WTC11 (cell line): ENCODE results near the gene TFPI2. TPM values are rescaled to one million over a fixed set of nuclear protein-coding genes. Genes with fewer than 3 reads are reported as not detected.

Source experiments
- ATAC-seq: fragments of 200-7000 bp; cut with Tn5 transposase; 2 replicates; pipeline ENCODE4 v1.10.0; 2021; ENCODE audit warnings: mild to moderate bottlenecking, moderate library complexity
- Bru-seq: library from RNA; stranded (reverse); fragments of 400-500 nt; gene quantifications from one replicate; lab custom pipeline; 2021; lab: Mats Ljungman, UMichigan
- CTCF ChIA-PET: fragments of 300-600 bp; sonication (Branson Sonifier 250); formaldehyde crosslinking; loops from one replicate; lab custom pipeline; 2021; ENCODE audit warnings: antibody characterized with exemption; lab: Charles Lee
- POLR2A ChIA-PET: fragments of 350-600 bp; sonication (Branson Sonifier 250); formaldehyde crosslinking; loops from one replicate; lab custom pipeline; 2021; ENCODE audit warnings: antibody characterized with exemption; lab: Charles Lee
- DNase-seq: peaks from one replicate; pipeline ENCODE4 v3.0.0; 2021; ENCODE audit warnings: low spot score
- H3K27ac Mint-ChIP-seq: 2 replicates; pipeline ENCODE4 v1.8.0; 2021; ENCODE audit warnings: mixed read lengths
- H3K27me3 Mint-ChIP-seq: 2 replicates; pipeline ENCODE4 v1.8.0; 2021; ENCODE audit warnings: low read depth, mild to moderate bottlenecking, moderate library complexity, mixed read lengths
- H3K36me3 Mint-ChIP-seq: 2 replicates; pipeline ENCODE4 v1.8.0; 2021; ENCODE audit warnings: mixed read lengths
- H3K4me1 Mint-ChIP-seq: 2 replicates; pipeline ENCODE4 v1.8.0; 2022; ENCODE audit warnings: mixed read lengths
- H3K4me3 Mint-ChIP-seq: 2 replicates; pipeline ENCODE4 v1.8.0; 2021; ENCODE audit warnings: mild to moderate bottlenecking, moderate library complexity, mixed read lengths
- H3K9me3 Mint-ChIP-seq: 2 replicates; pipeline ENCODE4 v1.8.0; 2021; ENCODE audit warnings: mixed read lengths
- ATF1 ChIP-seq: sonication (generic); formaldehyde crosslinking; IDR thresholded peaks from 2 replicates; pipeline ENCODE4 v1.8.1; 2023; ENCODE audit warnings: mild to moderate bottlenecking, moderate library complexity, missing genetic modification reagents
- ESRRA ChIP-seq: sonication (generic); formaldehyde crosslinking; IDR thresholded peaks from 2 replicates; pipeline ENCODE4 v1.8.1; 2022; ENCODE audit warnings: mild to moderate bottlenecking, missing genetic modification reagents, borderline replicate concordance
- FOXP4 ChIP-seq: sonication (generic); formaldehyde crosslinking; IDR thresholded peaks from 2 replicates; pipeline ENCODE4 v1.8.0; 2022; ENCODE audit warnings: mild to moderate bottlenecking, missing genetic modification reagents
- HMGA2 ChIP-seq: fragments of 250-450 bp; sonication (Bioruptor Pico); IDR thresholded peaks from 2 replicates; pipeline ENCODE4 v1.4.0; 2021; ENCODE audit warnings: mild to moderate bottlenecking, moderate library complexity
- HMGXB4 ChIP-seq: sonication (generic); formaldehyde crosslinking; IDR thresholded peaks from 2 replicates; pipeline ENCODE4 v1.8.1; 2023; ENCODE audit warnings: mild to moderate bottlenecking, moderate library complexity, missing genetic modification reagents
- JUN ChIP-seq: sonication (generic); formaldehyde crosslinking; IDR thresholded peaks from 2 replicates; pipeline ENCODE4 v1.8.0; 2023; ENCODE audit warnings: mild to moderate bottlenecking, missing genetic modification reagents
- OVOL2 ChIP-seq: fragments of 250-450 bp; sonication (Bioruptor Pico); IDR thresholded peaks from 2 replicates; pipeline ENCODE4 v1.9.0; 2021; ENCODE audit warnings: mild to moderate bottlenecking, borderline replicate concordance
- SMAD3 ChIP-seq: sonication (generic); formaldehyde crosslinking; IDR thresholded peaks from 2 replicates; pipeline ENCODE4 v1.8.0; 2022; ENCODE audit warnings: missing genetic modification reagents, mild to moderate bottlenecking, borderline replicate concordance
- SOX15 ChIP-seq: fragments of 250-450 bp; sonication (Bioruptor Pico); IDR thresholded peaks from 2 replicates; pipeline ENCODE4 v1.9.0; 2021; ENCODE audit warnings: mild to moderate bottlenecking
- STAT6 ChIP-seq: sonication (generic); formaldehyde crosslinking; conservative IDR thresholded peaks from 2 replicates; pipeline ENCODE4 v1.8.1; 2023; ENCODE audit warnings: mild to moderate bottlenecking, low read depth, missing genetic modification reagents, moderate library complexity
- ZNF317 ChIP-seq: sonication (generic); formaldehyde crosslinking; IDR thresholded peaks from 2 replicates; pipeline ENCODE4 v1.8.1; 2023; ENCODE audit warnings: low read depth, mild to moderate bottlenecking, moderate library complexity, missing genetic modification reagents, borderline replicate concordance
- ZNF423 ChIP-seq: fragments of 250-450 bp; sonication (Bioruptor Pico); IDR thresholded peaks from 2 replicates; pipeline ENCODE4 v2.1.2; 2022; ENCODE audit warnings: mild to moderate bottlenecking, moderate library complexity
- ZNF671 ChIP-seq: fragments of 250-450 bp; sonication (Bioruptor Pico); IDR thresholded peaks from 2 replicates; pipeline ENCODE4 v1.8.0; 2021; ENCODE audit warnings: mild to moderate bottlenecking
- long read RNA-seq, 3 experiments: library from RNA in 1 of 3; library from capped mRNA in 1 of 3; library from polyadenylated mRNA in 1 of 3; unstranded in 2 of 3; stranded (forward) in 1 of 3; transcript quantifications; one replicate each; pipeline ENCODE4 v2.0.0, GENCODE V29; 2021
- total RNA-seq: library from RNA; stranded (reverse); gene quantifications from 3 replicates; pipeline ENCODE4 v1.2.3, GENCODE V29; 2021
- TF ChIP-seq, protein P1 (sequence below): sonication (generic); formaldehyde crosslinking; IDR thresholded peaks from 2 replicates; pipeline ENCODE4 v1.8.1; 2022; ENCODE audit warnings: low read depth, mild to moderate bottlenecking, moderate library complexity, missing genetic modification reagents, borderline replicate concordance
- TF ChIP-seq, protein P2 (sequence below): fragments of 250-450 bp; sonication (Bioruptor Pico); IDR thresholded peaks from 2 replicates; pipeline ENCODE4 v1.9.0; 2021; ENCODE audit warnings: mild to moderate bottlenecking
- TF ChIP-seq, protein P3 (sequence below): fragments of 250-450 bp; sonication (Bioruptor Pico); IDR thresholded peaks from 2 replicates; pipeline ENCODE4 v1.9.0; 2021; ENCODE audit warnings: mild to moderate bottlenecking
- TF ChIP-seq, protein P4 (sequence below): sonication (generic); formaldehyde crosslinking; IDR thresholded peaks from 2 replicates; pipeline ENCODE4 v1.8.1; 2023; ENCODE audit warnings: mild to moderate bottlenecking, missing genetic modification reagents
- TF ChIP-seq, protein P5 (sequence below): sonication (generic); formaldehyde crosslinking; IDR thresholded peaks from 2 replicates; pipeline ENCODE4 v1.8.1; 2023; ENCODE audit warnings: mild to moderate bottlenecking, missing genetic modification reagents, moderate library complexity

TFPI2 gene, protein sequence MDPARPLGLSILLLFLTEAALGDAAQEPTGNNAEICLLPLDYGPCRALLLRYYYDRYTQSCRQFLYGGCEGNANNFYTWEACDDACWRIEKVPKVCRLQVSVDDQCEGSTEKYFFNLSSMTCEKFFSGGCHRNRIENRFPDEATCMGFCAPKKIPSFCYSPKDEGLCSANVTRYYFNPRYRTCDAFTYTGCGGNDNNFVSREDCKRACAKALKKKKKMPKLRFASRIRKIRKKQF
- total RNA-seq (7.8 to 10.4 TPM (median 8.7 TPM) in 3 replicates), Bru-seq, nascent RNA (percentile 58 among the genes with signal in this experiment)
- long read RNA-seq, experiment 1, transcript TFPI2-201 (5 exons, 2,445 nt), result major isoform, 13 of 19 reads
- long read RNA-seq, experiment 1, partial matches to known transcripts, result 1 of 19 reads
- long read RNA-seq, experiment 1, other reads (novel, unspliced or antisense), result 5 of 19 reads
- long read RNA-seq, experiment 2, transcript TFPI2-201 (5 exons, 2,445 nt), result major isoform, 10 of 13 reads
- long read RNA-seq, experiment 2, partial matches to known transcripts, result 2 of 13 reads
- long read RNA-seq, experiment 2, other reads (novel, unspliced or antisense), result 1 of 13 reads
- long read RNA-seq, experiment 3, transcript TFPI2-201 (5 exons, 2,445 nt), result major isoform, 34 of 36 reads
- long read RNA-seq, experiment 3, partial matches to known transcripts, result 0 of 36 reads
- long read RNA-seq, experiment 3, other reads (novel, unspliced or antisense), result 1 of 36 reads

- peak; percentile 58 for DNase-seq
- Mint-ChIP-seq H3K27ac (0 out of 2 replicates have a peak within 1 kb of the TSS, but pooled peaks have one; percentile 14), H3K4me1 (peaks cover 4% of the 10 kb centered on the region), H3K27me3 (peaks cover 46% of the 10 kb centered on the region), H3K4me3 (peak within 1 kb of the TSS; percentile 97), H3K9me3 (no peaks in the 10 kb centered on the region), H3K36me3 (no peaks in the 10 kb centered on the region)
- ChIA-PET CTCF (interaction anchor here (0.6 to 1.9 kb wide), 6 partner anchors 11 to 332 kb away, joined by 3 to 8 read pairs (median 4); no protein-coding TSS in a partner anchor), POLR2A (interaction anchor here (0.7 kb wide), 1 partner anchor 114 kb away, joined by 3 read pairs; the partner anchor contains the start of gene BET1)
- peak; percentile 78 for ATAC-seq
- TF ChIP-seq SMAD3 (CRISPR knock-in tag) (no peak), SOX15 (CRISPR knock-in tag) (no peak), ATF1 (no peak), HMGXB4 (peak; percentile 83; the same call in 1 of the 2 replicates), ESRRA (CRISPR knock-in tag) (0 out of 2 replicates have a peak, but pooled peaks have one; percentile 45), JUN (CRISPR knock-in tag) (no peak), ZNF317 (CRISPR knock-in tag) (no peak), STAT6 (no peak), ZNF671 (no peak), HMGA2 (CRISPR knock-in tag) (no peak), OVOL2 (no peak), FOXP4 (peak; percentile 3; the same call in 1 of the 2 replicates), ZNF423 (peak; percentile 87)
- TF ChIP-seq, protein P1, sequence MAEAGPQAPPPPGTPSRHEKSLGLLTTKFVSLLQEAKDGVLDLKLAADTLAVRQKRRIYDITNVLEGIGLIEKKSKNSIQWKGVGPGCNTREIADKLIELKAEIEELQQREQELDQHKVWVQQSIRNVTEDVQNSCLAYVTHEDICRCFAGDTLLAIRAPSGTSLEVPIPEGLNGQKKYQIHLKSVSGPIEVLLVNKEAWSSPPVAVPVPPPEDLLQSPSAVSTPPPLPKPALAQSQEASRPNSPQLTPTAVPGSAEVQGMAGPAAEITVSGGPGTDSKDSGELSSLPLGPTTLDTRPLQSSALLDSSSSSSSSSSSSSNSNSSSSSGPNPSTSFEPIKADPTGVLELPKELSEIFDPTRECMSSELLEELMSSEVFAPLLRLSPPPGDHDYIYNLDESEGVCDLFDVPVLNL (CRISPR knock-in tag), result no peak
- TF ChIP-seq, protein P2, sequence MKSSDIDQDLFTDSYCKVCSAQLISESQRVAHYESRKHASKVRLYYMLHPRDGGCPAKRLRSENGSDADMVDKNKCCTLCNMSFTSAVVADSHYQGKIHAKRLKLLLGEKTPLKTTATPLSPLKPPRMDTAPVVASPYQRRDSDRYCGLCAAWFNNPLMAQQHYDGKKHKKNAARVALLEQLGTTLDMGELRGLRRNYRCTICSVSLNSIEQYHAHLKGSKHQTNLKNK (CRISPR knock-in tag), result no peak
- TF ChIP-seq, protein P3, sequence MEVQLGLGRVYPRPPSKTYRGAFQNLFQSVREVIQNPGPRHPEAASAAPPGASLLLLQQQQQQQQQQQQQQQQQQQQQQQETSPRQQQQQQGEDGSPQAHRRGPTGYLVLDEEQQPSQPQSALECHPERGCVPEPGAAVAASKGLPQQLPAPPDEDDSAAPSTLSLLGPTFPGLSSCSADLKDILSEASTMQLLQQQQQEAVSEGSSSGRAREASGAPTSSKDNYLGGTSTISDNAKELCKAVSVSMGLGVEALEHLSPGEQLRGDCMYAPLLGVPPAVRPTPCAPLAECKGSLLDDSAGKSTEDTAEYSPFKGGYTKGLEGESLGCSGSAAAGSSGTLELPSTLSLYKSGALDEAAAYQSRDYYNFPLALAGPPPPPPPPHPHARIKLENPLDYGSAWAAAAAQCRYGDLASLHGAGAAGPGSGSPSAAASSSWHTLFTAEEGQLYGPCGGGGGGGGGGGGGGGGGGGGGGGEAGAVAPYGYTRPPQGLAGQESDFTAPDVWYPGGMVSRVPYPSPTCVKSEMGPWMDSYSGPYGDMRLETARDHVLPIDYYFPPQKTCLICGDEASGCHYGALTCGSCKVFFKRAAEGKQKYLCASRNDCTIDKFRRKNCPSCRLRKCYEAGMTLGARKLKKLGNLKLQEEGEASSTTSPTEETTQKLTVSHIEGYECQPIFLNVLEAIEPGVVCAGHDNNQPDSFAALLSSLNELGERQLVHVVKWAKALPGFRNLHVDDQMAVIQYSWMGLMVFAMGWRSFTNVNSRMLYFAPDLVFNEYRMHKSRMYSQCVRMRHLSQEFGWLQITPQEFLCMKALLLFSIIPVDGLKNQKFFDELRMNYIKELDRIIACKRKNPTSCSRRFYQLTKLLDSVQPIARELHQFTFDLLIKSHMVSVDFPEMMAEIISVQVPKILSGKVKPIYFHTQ (CRISPR knock-in tag), result no peak
- TF ChIP-seq, protein P4, sequence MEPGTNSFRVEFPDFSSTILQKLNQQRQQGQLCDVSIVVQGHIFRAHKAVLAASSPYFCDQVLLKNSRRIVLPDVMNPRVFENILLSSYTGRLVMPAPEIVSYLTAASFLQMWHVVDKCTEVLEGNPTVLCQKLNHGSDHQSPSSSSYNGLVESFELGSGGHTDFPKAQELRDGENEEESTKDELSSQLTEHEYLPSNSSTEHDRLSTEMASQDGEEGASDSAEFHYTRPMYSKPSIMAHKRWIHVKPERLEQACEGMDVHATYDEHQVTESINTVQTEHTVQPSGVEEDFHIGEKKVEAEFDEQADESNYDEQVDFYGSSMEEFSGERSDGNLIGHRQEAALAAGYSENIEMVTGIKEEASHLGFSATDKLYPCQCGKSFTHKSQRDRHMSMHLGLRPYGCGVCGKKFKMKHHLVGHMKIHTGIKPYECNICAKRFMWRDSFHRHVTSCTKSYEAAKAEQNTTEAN (CRISPR knock-in tag), result no peak
- TF ChIP-seq, protein P5, sequence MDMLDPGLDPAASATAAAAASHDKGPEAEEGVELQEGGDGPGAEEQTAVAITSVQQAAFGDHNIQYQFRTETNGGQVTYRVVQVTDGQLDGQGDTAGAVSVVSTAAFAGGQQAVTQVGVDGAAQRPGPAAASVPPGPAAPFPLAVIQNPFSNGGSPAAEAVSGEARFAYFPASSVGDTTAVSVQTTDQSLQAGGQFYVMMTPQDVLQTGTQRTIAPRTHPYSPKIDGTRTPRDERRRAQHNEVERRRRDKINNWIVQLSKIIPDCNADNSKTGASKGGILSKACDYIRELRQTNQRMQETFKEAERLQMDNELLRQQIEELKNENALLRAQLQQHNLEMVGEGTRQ (CRISPR knock-in tag), result no peak
Observed at GRCh38 chr7:93890464-93891068, at the start of gene TFPI2. TFPI2 (minus strand) TSS chr7:93890753; CDS start chr7:93890678, 75 bp downstream.
